Gastroesophageal sphincter (tissue), 4 donors: ENCODE data around the gene CFAP410. TPM values are rescaled to one million over a fixed set of nuclear protein-coding genes. Genes with fewer than 3 reads are reported as not detected.
"Not testable (repeated sequence)": the region's sequence is repeated elsewhere in the genome, so short reads cannot be mapped to it uniquely, and the experiment has no call there.

Experiments used
- ATAC-seq: fragments of 150-250 bp; one replicate; pipeline ENCODE4 v1.9.1; 2016; ENCODE audit warnings: mild to moderate bottlenecking, moderate library complexity
- H3K27ac ChIP-seq, 4 donors: fragments of 200-600 bp; sonication (generic) in 3 of 4; 1 replicate in 3 of 4; 2 replicates in 1 of 4; pipeline ENCODE4 v1.5.1; 2016 to 2019
- H3K27me3 ChIP-seq: fragments of 200-600 bp; sonication (generic); one replicate; pipeline ENCODE4 v1.5.1; 2019
- H3K36me3 ChIP-seq, 2 donors: fragments of 200-600 bp; sonication (generic); one replicate each; pipeline ENCODE4 v1.5.1; 2019; ENCODE audit warnings: control low read depth in 1 of 2
- H3K4me1 ChIP-seq, 3 donors: fragments of 200-600 bp; sonication (generic); 1 replicate in 2 of 3; 2 replicates in 1 of 3; pipeline ENCODE4 v1.5.1; 2016 to 2019; ENCODE audit warnings: control low read depth in 2 of 3
- H3K4me3 ChIP-seq, 2 donors: fragments of 200-600 bp; sonication (generic); one replicate each; pipeline ENCODE4 v1.5.1; 2019; ENCODE audit warnings: mild to moderate bottlenecking in 1 of 2, moderate library complexity in 1 of 2
- H3K9me3 ChIP-seq, 3 donors: fragments of 200-600 bp; sonication (generic); one replicate each; pipeline ENCODE4 v1.5.1; 2017 to 2019; ENCODE audit warnings: control low read depth in 2 of 3
- CTCF ChIP-seq, 4 experiments: fragments of 200-600 bp in 2 of 4; fragments of 450-650 bp in 2 of 4; sonication (generic) in 1 of 4; IDR thresholded peaks; one replicate each; pipeline ENCODE4 v1.5.1; 2017 to 2019; ENCODE audit warnings: antibody characterized with exemption in 4 of 4, mild to moderate bottlenecking in 2 of 4, moderate library complexity in 2 of 4
- EP300 ChIP-seq: sonication (generic); formaldehyde crosslinking; IDR thresholded peaks from one replicate; pipeline ENCODE4 v1.6.1; 2017; ENCODE audit warnings: antibody characterized with exemption, mild to moderate bottlenecking
- POLR2A ChIP-seq, 2 donors: fragments of 450-650 bp; IDR thresholded peaks; one replicate each; pipeline ENCODE4 v1.6.1; 2017; ENCODE audit warnings: antibody characterized with exemption in 2 of 2, mild to moderate bottlenecking in 2 of 2, moderate library complexity in 1 of 2
- POLR2AphosphoS5 ChIP-seq: sonication (generic); formaldehyde crosslinking; IDR thresholded peaks from one replicate; pipeline ENCODE4 v1.6.1; 2017; ENCODE audit warnings: antibody characterized with exemption
- WGBS, 2 donors: methylation state at CpG; one replicate each; pipeline ENCODE4 v1.1.5; 2018; ENCODE audit warnings: low coverage in 1 of 2; 5-methylcytosine and 5-hydroxymethylcytosine counted together
- total RNA-seq, 4 donors: library from RNA; depleted of rRNA; stranded (reverse); fragments of >200 nt; gene quantifications; one replicate each; pipeline ENCODE4 v1.1.0, GENCODE V29; 2016

The CFAP410 gene
- total RNA-seq, 4 donors from 2014 or later = 26.2 to 35.0 (median 30.2) TPM

GRCh38 chr21:44283948-44284347, 55.2 kb downstream of the CFAP410 start:
- Histone ChIP-seq H3K9me3 (no peaks in the 10 kb centered on the region), H3K36me3 (no peaks in the 10 kb centered on the region), H3K27ac (no peak overlapping the region), H3K4me3 (no peak overlapping the region), H3K27me3 (peaks cover 57% of the 10 kb centered on the region), H3K4me1 (peaks cover 0 to 11% (median 0%) of the 10 kb centered on the region in 3 donors)
- TF ChIP-seq POLR2A (IDR thresholded peaks at IDR 0.05) (no peak), EP300 (no peak), POLR2AphosphoS5 (no peak), CTCF (IDR thresholded peaks at IDR 0.05) (no peak)
- no CpG with 5 or more reads among the region's 11 CpGs for WGBS, 2 donors
- no peak for ATAC-seq

- 46 to 73% methylated on average over 2 to 6 of the region's 11 CpGs for WGBS, 2 donors
- H3K36me3 ChIP-seq, H3K9me3 ChIP-seq, ATAC-seq, H3K27ac ChIP-seq, H3K4me3 ChIP-seq: not testable (repeated sequence)
- Histone ChIP-seq H3K4me1 (peaks cover 0 to 11% (median 0%) of the 10 kb centered on the region in 3 donors), H3K27me3 (peaks cover 50% of the 10 kb centered on the region)
These were observed 55.9 kb downstream of the CFAP410 start for GRCh38 chr21:44283211-44283785.

- no peak overlapping the region for H3K4me3 ChIP-seq
- peaks cover 0 to 11% (median 0%) of the 10 kb centered on the region in 3 donors for H3K4me1 ChIP-seq
- WGBS, 2 donors = 71 to 83% methylated on average over 1 to 2 of the region's 9 CpGs
- ATAC-seq = no peak
- H3K27ac ChIP-seq = no peak overlapping the region
- no peaks in the 10 kb centered on the region for H3K36me3 ChIP-seq
- peaks cover 41% of the 10 kb centered on the region for H3K27me3 ChIP-seq
- H3K9me3 ChIP-seq = no peaks in the 10 kb centered on the region
- no peak for TF ChIP-seq POLR2A (IDR thresholded peaks at IDR 0.05)
- TF ChIP-seq EP300 = no peak
- no peak for TF ChIP-seq CTCF (IDR thresholded peaks at IDR 0.05)
- no peak for TF ChIP-seq POLR2AphosphoS5
These were observed 56.8 kb downstream of the CFAP410 start for GRCh38 chr21:44282370-44282769.

GRCh38 chr21:44281801-44282200, 57.4 kb downstream of the CFAP410 start:
- H3K4me3 ChIP-seq = no peak overlapping the region
- ATAC-seq = no peak
- 100% methylated on average over 3 of the region's 9 CpGs; no CpG with 5 or more reads in 1 of the 2 donors for WGBS, 2 donors
- TF ChIP-seq CTCF (IDR thresholded peaks at IDR 0.05) = no peak
- no peak for TF ChIP-seq POLR2A (IDR thresholded peaks at IDR 0.05)
- TF ChIP-seq POLR2AphosphoS5 = no peak
- no peak for TF ChIP-seq EP300
- no peaks in the 10 kb centered on the region for H3K9me3 ChIP-seq
- H3K27ac ChIP-seq = no peak overlapping the region
- peaks cover 0 to 11% (median 0%) of the 10 kb centered on the region in 3 donors for H3K4me1 ChIP-seq
- H3K36me3 ChIP-seq = no peaks in the 10 kb centered on the region
- peaks cover 35% of the 10 kb centered on the region for H3K27me3 ChIP-seq

- ATAC-seq = no peak
- WGBS, 2 donors = 73 to 87% methylated on average over 3 to 14 of the region's 19 CpGs
- H3K4me3 ChIP-seq = no peak overlapping the region
These were observed 59.6 kb downstream of the CFAP410 start for GRCh38 chr21:44279354-44280260.

More at GRCh38 chr21:44279354-44280260, 59.6 kb downstream of the CFAP410 start:
- Histone ChIP-seq H3K9me3 (no peaks in the 10 kb centered on the region), H3K27me3 (peaks cover 13% of the 10 kb centered on the region), H3K36me3 (no peaks in the 10 kb centered on the region), H3K27ac (no peak overlapping the region), H3K4me1 (no peaks in the 10 kb centered on the region)
- TF ChIP-seq EP300 = no peak
- TF ChIP-seq POLR2A (IDR thresholded peaks at IDR 0.05) = no peak
- no peak for TF ChIP-seq POLR2AphosphoS5
- TF ChIP-seq CTCF (IDR thresholded peaks at IDR 0.05) = no peak

Other genes starting within 250 kb of the CFAP410 start
- gene PWP2, start 232.0 kb downstream of the CFAP410 start, total RNA-seq = 1 to 10 TPM; 3.4 to 9.2 (median 6.1) TPM
- 10 to 100 TPM in 2 of 4 donors, 1 to 10 TPM in 2; 6.1 to 35.6 (median 9.5) TPM for gene GATD3, start 205.7 kb downstream of the CFAP410 start, total RNA-seq
- gene ICOSLG, start 98.4 kb downstream of the CFAP410 start, total RNA-seq = 1 to 10 TPM in 2 of 4 donors, under 1 TPM in 2; 0.40 to 1.9 (median 0.80) TPM
- not detected for gene DNMT3L, start 77.5 kb downstream of the CFAP410 start, total RNA-seq
- gene AIRE, start 53.5 kb downstream of the CFAP410 start, total RNA-seq = not detected
- gene PFKL, start 39.3 kb downstream of the CFAP410 start, total RNA-seq = 100 to 1,000 TPM in 1 of 4 donors, 10 to 100 TPM in 3; 57.7 to 103 (median 72.1) TPM
- gene TRPM2, start 14.2 kb upstream of the CFAP410 start, total RNA-seq = 1 to 10 TPM; 1.0 to 3.3 (median 3.1) TPM
- gene LRRC3, start 116.1 kb upstream of the CFAP410 start, total RNA-seq = 1 to 10 TPM; 2.7 to 8.3 (median 6.7) TPM
- gene KRTAP10-1, start 200.8 kb upstream of the CFAP410 start, total RNA-seq = not detected
- gene KRTAP10-2, start 212.1 kb upstream of the CFAP410 start, total RNA-seq = not detected
- not detected for gene KRTAP10-3, start 219.4 kb upstream of the CFAP410 start, total RNA-seq
- gene KRTAP10-4, start 234.3 kb upstream of the CFAP410 start, total RNA-seq = not detected
- not detected for gene KRTAP10-5, start 241.2 kb upstream of the CFAP410 start, total RNA-seq